ENCODE results near the gene UBTD1. TPM values are rescaled to one million over a fixed set of nuclear protein-coding genes. Genes with fewer than 3 reads are reported as not detected.

Gene UBTD1
- total RNA-seq, 1 experiment from 2014 or later, result 14.8 TPM

GRCh38 chr10:97494863-97495506 is 3.7 kb upstream of the UBTD1 start:
- peaks cover 7% of the 10 kb centered on the region; the same call in 1 of the 2 replicates for H3K4me1 ChIP-seq (replicated peaks)
- no peaks in the 10 kb centered on the region for H3K27me3 ChIP-seq (replicated peaks)
- no peak overlapping the region for H3K4me3 ChIP-seq
- H3K36me3 ChIP-seq, result 0 out of 2 replicates have a peak, but pooled peaks cover 18% of the 10 kb centered on the region
- H3K9me3 ChIP-seq (replicated peaks), result no peaks in the 10 kb centered on the region
- H3K27ac ChIP-seq, result no peak overlapping the region
- no peak for DNase-seq (ENCODE audit: low read depth in 1 of 2, low spot score in 2 of 2)

- peak; percentile 71 to 85 for DNase-seq (ENCODE audit: low read depth in 1 of 2, low spot score in 2 of 2)
- Histone ChIP-seq H3K9me3 (replicated peaks) (no peaks in the 10 kb centered on the region), H3K4me1 (replicated peaks) (peaks cover 9% of the 10 kb centered on the region; the same call in 1 of the 2 replicates), H3K36me3 (0 out of 2 replicates have a peak, but pooled peaks cover 18% of the 10 kb centered on the region), H3K27me3 (replicated peaks) (no peaks in the 10 kb centered on the region), H3K27ac (peak overlapping the region; percentile 14), H3K4me3 (peak overlapping the region; percentile 73)
Observed at GRCh38 chr10:97497572-97498075, 1.1 kb upstream of the UBTD1 start.

DNA sequence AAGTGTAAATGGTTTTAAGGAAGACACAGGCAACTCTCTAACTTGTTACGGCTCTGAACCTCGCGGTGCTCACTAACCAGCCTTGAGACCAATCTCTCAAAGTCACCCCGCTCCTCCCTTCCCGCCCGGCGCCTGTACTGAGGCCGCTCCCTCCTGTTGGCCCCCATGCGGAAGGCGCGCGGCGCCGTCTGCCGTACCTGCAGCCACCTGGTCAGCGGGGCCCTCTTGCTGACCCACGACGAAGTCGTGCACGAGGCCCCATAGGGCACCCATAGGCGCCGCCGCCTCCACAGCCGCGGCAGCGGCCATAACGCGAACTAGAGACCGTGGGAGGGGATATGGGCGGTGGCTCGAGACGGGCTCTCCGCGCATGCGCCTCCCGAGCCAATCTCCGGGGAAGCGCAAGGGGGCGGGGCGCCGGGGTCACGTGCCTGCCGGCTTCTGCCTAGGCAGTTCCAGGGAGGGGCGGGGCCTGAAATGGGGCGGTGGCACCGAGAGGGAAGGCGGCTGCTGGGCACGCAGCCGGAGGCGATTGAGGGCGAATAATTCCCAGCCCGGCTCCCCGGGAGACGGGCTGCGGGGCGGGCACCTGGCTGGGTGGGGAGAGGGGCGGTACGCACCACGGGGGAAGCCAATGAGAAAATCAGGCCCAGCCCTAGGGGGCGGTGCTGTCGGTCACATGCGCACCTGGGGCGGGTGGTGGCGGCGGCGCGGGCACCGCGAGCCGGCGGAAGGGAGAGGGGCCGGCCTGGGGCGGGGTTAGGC is 466 bp upstream of the UBTD1 start, which contains the start of gene MMS19:
MMS19 (minus strand) TSS at position 347 of the 765 bp plus-strand sequence; CDS start at position 309, 38 bp downstream.
- peak within 1 kb of the TSS; percentile 14 for H3K27ac ChIP-seq
- H3K4me1 ChIP-seq (replicated peaks), result peaks cover 9% of the 10 kb centered on the region; the same call in 1 of the 2 replicates
- no peaks in the 10 kb centered on the region for H3K9me3 ChIP-seq (replicated peaks)
- peak; percentile 96 to 100 for DNase-seq (ENCODE audit: low read depth in 1 of 2, low spot score in 2 of 2)
- H3K27me3 ChIP-seq (replicated peaks), result no peaks in the 10 kb centered on the region
- peak within 1 kb of the TSS; percentile 73 for H3K4me3 ChIP-seq
- H3K36me3 ChIP-seq, result 0 out of 2 replicates have a peak, but pooled peaks cover 15% of the 10 kb centered on the region

GRCh38 chr10:97499561-97500296 is 1.0 kb downstream of the UBTD1 start:
- H3K36me3 ChIP-seq, result 0 out of 2 replicates have a peak, but pooled peaks cover 12% of the 10 kb centered on the region
- no peaks in the 10 kb centered on the region for H3K27me3 ChIP-seq (replicated peaks)
- peak in 1 of 2 experiments; percentile 32 for DNase-seq (ENCODE audit: low read depth in 1 of 2, low spot score in 2 of 2)
- H3K9me3 ChIP-seq (replicated peaks), result no peaks in the 10 kb centered on the region
- no peak overlapping the region for H3K27ac ChIP-seq
- peak overlapping the region; percentile 73 for H3K4me3 ChIP-seq
- H3K4me1 ChIP-seq (replicated peaks), result peaks cover 9% of the 10 kb centered on the region; the same call in 1 of the 2 replicates

- Histone ChIP-seq H3K27ac (no peak overlapping the region), H3K4me3 (no peak overlapping the region; the same call in 1 of the 2 replicates)
- DNase-seq (ENCODE audit: low read depth in 1 of 2, low spot score in 2 of 2), result no peak
Observed at GRCh38 chr10:97500297-97500575, 1.5 kb downstream of the UBTD1 start.

DNA sequence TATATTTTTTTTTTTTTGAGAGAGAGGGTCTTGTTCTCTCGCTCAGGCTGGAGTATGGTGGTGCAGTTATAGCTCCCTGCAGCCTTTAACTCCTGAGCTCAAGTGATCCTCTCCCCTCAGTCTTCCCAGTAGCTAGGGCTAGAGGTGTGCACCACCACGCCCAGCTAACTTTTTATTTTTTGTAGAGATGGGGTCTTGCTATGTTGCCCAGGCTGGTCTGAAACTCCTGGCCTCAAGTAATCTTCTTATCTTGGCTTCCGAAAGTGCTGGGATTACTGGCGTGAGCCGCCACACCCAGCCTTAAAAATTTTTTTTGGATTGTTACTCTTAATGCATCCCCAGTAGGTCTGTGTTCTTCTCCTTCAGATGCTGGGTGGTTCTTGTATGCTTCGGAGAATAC is 4.2 kb downstream of the UBTD1 start:
- Histone ChIP-seq H3K27ac (no peak overlapping the region), H3K9me3 (replicated peaks) (no peaks in the 10 kb centered on the region), H3K36me3 (0 out of 2 replicates have a peak, but pooled peaks cover 6% of the 10 kb centered on the region), H3K27me3 (replicated peaks) (no peaks in the 10 kb centered on the region), H3K4me1 (replicated peaks) (peaks cover 5% of the 10 kb centered on the region; the same call in 1 of the 2 replicates), H3K4me3 (no peak overlapping the region)
- no peak for DNase-seq (ENCODE audit: low read depth in 1 of 2, low spot score in 2 of 2)

More at GRCh38 chr10:97500297-97500575, 1.5 kb downstream of the UBTD1 start:
- Histone ChIP-seq H3K9me3 (replicated peaks) (no peaks in the 10 kb centered on the region), H3K36me3 (0 out of 2 replicates have a peak, but pooled peaks cover 12% of the 10 kb centered on the region), H3K27me3 (replicated peaks) (no peaks in the 10 kb centered on the region), H3K4me1 (replicated peaks) (peaks cover 9% of the 10 kb centered on the region; the same call in 1 of the 2 replicates)

GRCh38 chr10:97503406-97503805 is 4.7 kb downstream of the UBTD1 start:
- no peaks in the 10 kb centered on the region for H3K27me3 ChIP-seq (replicated peaks)
- no peak for DNase-seq (ENCODE audit: low read depth in 1 of 2, low spot score in 2 of 2)
- peaks cover 5% of the 10 kb centered on the region; the same call in 1 of the 2 replicates for H3K4me1 ChIP-seq (replicated peaks)
- H3K9me3 ChIP-seq (replicated peaks), result no peaks in the 10 kb centered on the region
- H3K36me3 ChIP-seq, result 0 out of 2 replicates have a peak, but pooled peaks cover 6% of the 10 kb centered on the region
- no peak overlapping the region for H3K27ac ChIP-seq
- no peak overlapping the region for H3K4me3 ChIP-seq

GRCh38 chr10:97505152-97505551 is 6.4 kb downstream of the UBTD1 start:
- DNase-seq (ENCODE audit: low read depth in 1 of 2, low spot score in 2 of 2), result no peak
- Histone ChIP-seq H3K36me3 (no peaks in the 10 kb centered on the region), H3K27me3 (replicated peaks) (no peaks in the 10 kb centered on the region), H3K9me3 (replicated peaks) (no peaks in the 10 kb centered on the region), H3K27ac (no peak overlapping the region), H3K4me1 (replicated peaks) (peaks cover under 1% of the 10 kb centered on the region; the same call in 1 of the 2 replicates), H3K4me3 (no peak overlapping the region)

GRCh38 chr10:97506199-97506991 is 7.7 kb downstream of the UBTD1 start:
- Histone ChIP-seq H3K27me3 (replicated peaks) (no peaks in the 10 kb centered on the region), H3K27ac (no peak overlapping the region), H3K4me3 (no peak overlapping the region), H3K9me3 (replicated peaks) (no peaks in the 10 kb centered on the region), H3K36me3 (no peaks in the 10 kb centered on the region), H3K4me1 (replicated peaks) (no peaks in the 10 kb centered on the region)
- DNase-seq (ENCODE audit: low read depth in 1 of 2, low spot score in 2 of 2), result no peak

DNA sequence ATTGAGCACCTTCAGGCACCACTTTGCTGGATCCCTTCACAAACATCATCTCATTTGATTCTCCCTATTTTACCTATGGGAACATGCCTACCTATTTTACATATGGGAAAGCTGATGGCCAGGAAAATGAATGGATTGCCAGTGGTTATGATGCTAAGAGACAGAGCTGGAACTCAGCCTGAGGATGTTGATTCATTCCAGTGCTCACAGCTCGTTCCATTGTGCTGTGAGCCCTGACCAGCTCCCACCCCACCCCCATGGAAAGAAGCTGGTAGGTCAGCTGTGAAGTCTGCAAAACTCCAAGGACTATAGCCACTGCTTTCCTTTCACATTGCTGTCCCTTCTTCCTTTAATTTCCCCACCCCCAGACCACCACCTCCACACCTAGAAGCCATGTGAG is 9.6 kb downstream of the UBTD1 start:
- no peaks in the 10 kb centered on the region for H3K9me3 ChIP-seq (replicated peaks)
- H3K27ac ChIP-seq, result no peak overlapping the region
- H3K4me3 ChIP-seq, result no peak overlapping the region
- no peaks in the 10 kb centered on the region for H3K36me3 ChIP-seq
- no peaks in the 10 kb centered on the region for H3K27me3 ChIP-seq (replicated peaks)
- no peaks in the 10 kb centered on the region for H3K4me1 ChIP-seq (replicated peaks)
- no peak for DNase-seq (ENCODE audit: low read depth in 1 of 2, low spot score in 2 of 2)

DNA sequence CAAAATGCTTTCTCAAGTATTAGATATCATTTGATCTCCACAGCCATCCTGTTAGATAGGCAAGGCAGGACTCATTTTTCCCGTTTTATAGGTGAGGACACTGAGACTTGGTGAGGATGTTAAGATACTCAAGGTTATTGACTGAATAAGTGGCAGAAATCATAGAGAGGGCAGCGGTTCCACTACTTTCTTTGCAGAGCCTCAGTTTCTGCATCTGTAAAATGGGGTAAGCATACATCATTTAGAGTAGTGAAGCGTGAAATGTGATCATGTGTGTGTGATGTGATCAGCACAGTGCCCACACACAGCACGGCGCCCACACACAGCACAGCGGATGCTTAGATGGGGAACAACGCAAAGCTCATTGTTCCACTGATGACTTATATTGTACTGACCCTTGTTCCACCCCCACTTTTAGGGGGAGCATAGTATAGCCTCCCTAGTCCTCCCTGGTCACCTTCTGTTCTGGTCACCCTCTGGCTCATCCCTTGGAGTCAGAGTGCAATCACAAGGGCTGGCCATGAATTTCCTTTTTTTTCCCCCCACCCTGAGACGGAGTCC is 10.5 kb downstream of the UBTD1 start:
- Histone ChIP-seq H3K27ac (no peak overlapping the region), H3K4me1 (replicated peaks) (no peaks in the 10 kb centered on the region), H3K27me3 (replicated peaks) (no peaks in the 10 kb centered on the region), H3K4me3 (no peak overlapping the region), H3K36me3 (no peaks in the 10 kb centered on the region), H3K9me3 (replicated peaks) (no peaks in the 10 kb centered on the region)
- DNase-seq (ENCODE audit: low read depth in 1 of 2, low spot score in 2 of 2), result no peak

- H3K9me3 ChIP-seq (replicated peaks), result no peaks in the 10 kb centered on the region
- no peak overlapping the region for H3K4me3 ChIP-seq
- H3K36me3 ChIP-seq, result no peaks in the 10 kb centered on the region
- no peak for DNase-seq (ENCODE audit: low read depth in 1 of 2, low spot score in 2 of 2)
- no peaks in the 10 kb centered on the region for H3K27me3 ChIP-seq (replicated peaks)
- H3K4me1 ChIP-seq (replicated peaks), result no peaks in the 10 kb centered on the region
- no peak overlapping the region for H3K27ac ChIP-seq
Observed at GRCh38 chr10:97510686-97511085, 12.0 kb downstream of the UBTD1 start.

Measured in SJSA1 (cell line).